ENCODE data around the gene HSDL1.

DNA sequence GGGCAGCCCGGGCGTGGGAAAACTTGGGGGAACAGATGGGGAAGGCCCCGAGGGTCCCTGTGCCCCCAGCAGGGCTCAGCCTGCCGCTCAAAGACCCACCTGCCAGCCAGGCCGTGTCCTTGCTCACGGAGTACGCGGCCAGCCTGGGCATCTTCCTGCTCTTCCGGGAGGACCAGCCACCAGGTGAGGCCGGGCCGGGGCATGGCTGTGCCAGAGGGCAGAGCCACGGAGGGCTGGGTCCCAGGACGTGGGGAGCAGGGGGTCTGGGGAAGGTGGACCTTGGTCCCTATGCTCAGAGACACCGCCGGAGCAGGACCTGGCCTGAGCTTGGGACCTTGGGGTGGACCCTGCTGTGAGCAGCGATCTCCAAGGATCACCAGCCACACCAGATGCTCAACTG lies 46.5 kb upstream of the HSDL1 start:
- TF ChIP-seq CTCF (IDR thresholded peaks at IDR 0.05) (no peak), POLR2AphosphoS5 (IDR thresholded peaks at IDR 0.05) (no peak), POLR2A (IDR thresholded peaks at IDR 0.05) (no peak)
